ENCODE results near the gene USP16.
A peak's percentile ranks its signal among the peaks of the same experiment; 100 is the strongest.

Gene USP16

GRCh38 chr21:29056538-29057050 is 32.1 kb downstream of the USP16 start:
- TF ChIP-seq, protein P1, sequence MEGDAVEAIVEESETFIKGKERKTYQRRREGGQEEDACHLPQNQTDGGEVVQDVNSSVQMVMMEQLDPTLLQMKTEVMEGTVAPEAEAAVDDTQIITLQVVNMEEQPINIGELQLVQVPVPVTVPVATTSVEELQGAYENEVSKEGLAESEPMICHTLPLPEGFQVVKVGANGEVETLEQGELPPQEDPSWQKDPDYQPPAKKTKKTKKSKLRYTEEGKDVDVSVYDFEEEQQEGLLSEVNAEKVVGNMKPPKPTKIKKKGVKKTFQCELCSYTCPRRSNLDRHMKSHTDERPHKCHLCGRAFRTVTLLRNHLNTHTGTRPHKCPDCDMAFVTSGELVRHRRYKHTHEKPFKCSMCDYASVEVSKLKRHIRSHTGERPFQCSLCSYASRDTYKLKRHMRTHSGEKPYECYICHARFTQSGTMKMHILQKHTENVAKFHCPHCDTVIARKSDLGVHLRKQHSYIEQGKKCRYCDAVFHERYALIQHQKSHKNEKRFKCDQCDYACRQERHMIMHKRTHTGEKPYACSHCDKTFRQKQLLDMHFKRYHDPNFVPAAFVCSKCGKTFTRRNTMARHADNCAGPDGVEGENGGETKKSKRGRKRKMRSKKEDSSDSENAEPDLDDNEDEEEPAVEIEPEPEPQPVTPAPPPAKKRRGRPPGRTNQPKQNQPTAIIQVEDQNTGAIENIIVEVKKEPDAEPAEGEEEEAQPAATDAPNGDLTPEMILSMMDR (conservative IDR thresholded peaks at IDR 0.05; ENCODE audit: low read depth, low read length): no peak
- DNase-seq (ENCODE audit: low read depth): no peak
- no peak overlapping the region for H3K4me3 ChIP-seq (ENCODE audit: low read length)

DNA sequence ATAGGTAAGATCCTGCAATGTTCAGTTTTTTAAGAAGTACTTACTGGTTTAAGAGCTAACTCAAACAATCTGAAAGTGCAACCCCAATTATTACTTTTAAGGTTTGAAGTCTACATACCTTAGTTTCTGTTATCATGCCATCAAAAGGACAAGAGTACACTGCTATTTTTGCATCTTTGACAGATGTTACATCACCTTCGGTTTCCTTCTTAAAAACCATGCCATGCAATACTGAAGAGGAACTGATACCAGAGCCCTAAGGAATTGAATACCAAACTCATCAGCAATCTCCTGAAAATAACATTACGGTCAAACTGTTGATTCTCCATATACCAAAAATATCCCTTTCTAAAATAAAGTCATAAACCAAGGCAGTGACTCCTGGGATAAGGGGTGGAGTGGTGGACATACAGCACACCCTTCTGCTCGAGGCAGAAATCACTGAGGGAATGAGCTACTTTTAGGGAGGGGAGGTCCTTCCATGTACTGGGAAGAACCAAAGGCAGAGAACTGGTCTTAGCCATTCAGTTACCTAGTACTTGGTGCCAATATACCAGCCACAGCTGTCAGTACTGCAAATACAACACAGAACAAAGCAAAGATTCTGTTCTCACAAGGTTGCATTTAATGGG is 40.5 kb downstream of the USP16 start:
- no peak for DNase-seq (ENCODE audit: low read depth)
- no peak overlapping the region for H3K4me3 ChIP-seq (ENCODE audit: low read length)
- TF ChIP-seq, protein P1 (conservative IDR thresholded peaks at IDR 0.05; ENCODE audit: low read depth, low read length): no peak

- no peak for DNase-seq (ENCODE audit: low read depth)
- TF ChIP-seq, protein P1 (conservative IDR thresholded peaks at IDR 0.05; ENCODE audit: low read depth, low read length): no peak
Measured at GRCh38 chr21:29072873-29073221, 48.4 kb downstream of the USP16 start.

GRCh38 chr21:29073222-29074006 is 48.9 kb downstream of the USP16 start, which contains the start of gene CCT8:
Gene CCT8, minus strand, starts transcription at chr21:29073648. Its CDS starts 58 bp downstream, at chr21:29073590.
- TF ChIP-seq, protein P1 (conservative IDR thresholded peaks at IDR 0.05; ENCODE audit: low read depth, low read length): no peak
- DNase-seq (ENCODE audit: low read depth): peak; percentile 99
- H3K4me3 ChIP-seq (ENCODE audit: low read length): peak within 1 kb of the TSS; percentile 93

More at GRCh38 chr21:29072873-29073221, 48.4 kb downstream of the USP16 start:
- H3K4me3 ChIP-seq (ENCODE audit: low read length): peak overlapping the region; percentile 93

- DNase-seq (ENCODE audit: low read depth): no peak
- H3K4me3 ChIP-seq (ENCODE audit: low read length): peak overlapping the region; percentile 93
- TF ChIP-seq, protein P1 (conservative IDR thresholded peaks at IDR 0.05; ENCODE audit: low read depth, low read length): no peak
Measured at GRCh38 chr21:29074007-29074376, 49.5 kb downstream of the USP16 start.

GRCh38 chr21:29074783-29075182 is 50.3 kb downstream of the USP16 start:
- TF ChIP-seq, protein P1 (conservative IDR thresholded peaks at IDR 0.05; ENCODE audit: low read depth, low read length): no peak
- no peak for DNase-seq (ENCODE audit: low read depth)
- H3K4me3 ChIP-seq (ENCODE audit: low read length): no peak overlapping the region

Measured in retinal pigment epithelial cell (primary cell).